GM19395 (cell line): Measurements from ENCODE around the gene PTPRR.

Experiments
- ATAC-seq: cut with Tn5 transposase; IDR thresholded peaks from one replicate; pipeline ENCODE4 v1.9.1; 2021; ENCODE audit warnings: mild to moderate bottlenecking, moderate library complexity; ENCODE audit not compliant: unreplicated experiment

Gene PTPRR

GRCh38 chr12:70652451-70652850 is 268.1 kb downstream of the PTPRR start:
- ATAC-seq, result no peak

- no peak for ATAC-seq
These were observed 271.7 kb downstream of the PTPRR start for GRCh38 chr12:70648831-70649230.

- ATAC-seq, result no peak
These were observed 272.3 kb downstream of the PTPRR start for GRCh38 chr12:70648191-70648590.

- ATAC-seq, result no peak
These were observed 273.7 kb downstream of the PTPRR start for GRCh38 chr12:70646850-70647249.

GRCh38 chr12:70645494-70646317 is 274.8 kb downstream of the PTPRR start:
- peak; percentile 79 for ATAC-seq

- no peak for ATAC-seq
These were observed 275.7 kb downstream of the PTPRR start for GRCh38 chr12:70644861-70645260.

- ATAC-seq, result no peak
These were observed 276.6 kb downstream of the PTPRR start for GRCh38 chr12:70643939-70644338.

GRCh38 chr12:70641691-70642090 is 278.8 kb downstream of the PTPRR start:
- ATAC-seq, result no peak

- ATAC-seq, result no peak
These were observed 279.6 kb downstream of the PTPRR start for GRCh38 chr12:70640901-70641300.

- ATAC-seq, result no peak
These were observed 281.0 kb downstream of the PTPRR start for GRCh38 chr12:70639535-70639934.

GRCh38 chr12:70638639-70639360 is 281.7 kb downstream of the PTPRR start:
- ATAC-seq, result no peak

GRCh38 chr12:70637303-70638085 is 283.0 kb downstream of the PTPRR start, which contains the start of gene PTPRB:
TSS of gene PTPRB (minus strand) at chr12:70637429. CDS start at chr12:70637395, 34 bp downstream.
- no peak for ATAC-seq

- no peak for ATAC-seq
These were observed 284.8 kb downstream of the PTPRR start for GRCh38 chr12:70635755-70636154.

GRCh38 chr12:70628701-70629480 is 291.6 kb downstream of the PTPRR start:
- no peak for ATAC-seq

GRCh38 chr12:70627677-70628076 is 292.9 kb downstream of the PTPRR start:
- no peak for ATAC-seq

GRCh38 chr12:70626180-70626579 is 294.4 kb downstream of the PTPRR start:
- no peak for ATAC-seq

GRCh38 chr12:70619471-70620152 is 300.9 kb downstream of the PTPRR start:
- ATAC-seq, result no peak

- no peak for ATAC-seq
These were observed 302.2 kb downstream of the PTPRR start for GRCh38 chr12:70618371-70618770.

GRCh38 chr12:70617450-70617849 is 303.1 kb downstream of the PTPRR start:
- ATAC-seq, result no peak
